Kidney glomerular epithelial cell (primary cell): ENCODE data around the gene ZNF524.

Experiments used
- DNase-seq: peaks from one replicate; lab custom pipeline; 2025; lab: John Stamatoyannopoulos, UW

The ZNF524 gene

GRCh38 chr19:55602104-55603001 is 2.3 kb downstream of the ZNF524 start:
- no peak for DNase-seq

GRCh38 chr19:55603115-55603514 is 3.0 kb downstream of the ZNF524 start:
- DNase-seq: no peak

GRCh38 chr19:55603581-55604292 is 3.6 kb downstream of the ZNF524 start:
- DNase-seq: no peak

GRCh38 chr19:55605207-55605636 is 5.1 kb downstream of the ZNF524 start:
- peak; percentile 94 for DNase-seq

- DNase-seq: peak; percentile 88
Observed at GRCh38 chr19:55605637-55606470, 5.8 kb downstream of the ZNF524 start, which contains the start of gene ZNF865. Gene ZNF865, plus strand, starts transcription at chr19:55605647. Its CDS starts 7,972 bp downstream, at chr19:55613619.

GRCh38 chr19:55606471-55606787 is 6.3 kb downstream of the ZNF524 start:
- no peak for DNase-seq

- no peak for DNase-seq
Observed at GRCh38 chr19:55606817-55607216, 6.7 kb downstream of the ZNF524 start.

- no peak for DNase-seq
Observed at GRCh38 chr19:55609326-55609725, 9.2 kb downstream of the ZNF524 start.

- no peak for DNase-seq
Observed at GRCh38 chr19:55611300-55611982, 11.4 kb downstream of the ZNF524 start.

GRCh38 chr19:55611983-55612645 is 12.0 kb downstream of the ZNF524 start:
- no peak for DNase-seq

GRCh38 chr19:55613396-55613795 is 13.3 kb downstream of the ZNF524 start:
- DNase-seq: no peak

GRCh38 chr19:55613930-55614710 is 14.0 kb downstream of the ZNF524 start:
- no peak for DNase-seq

- DNase-seq: no peak
Observed at GRCh38 chr19:55614711-55615542, 14.8 kb downstream of the ZNF524 start.

GRCh38 chr19:55615543-55616394 is 15.7 kb downstream of the ZNF524 start:
- DNase-seq: no peak

GRCh38 chr19:55616395-55616875 is 16.3 kb downstream of the ZNF524 start:
- no peak for DNase-seq

GRCh38 chr19:55617426-55617825 is 17.3 kb downstream of the ZNF524 start:
- no peak for DNase-seq

- no peak for DNase-seq
Observed at GRCh38 chr19:55618426-55618825, 18.3 kb downstream of the ZNF524 start.

GRCh38 chr19:55619286-55619685 is 19.2 kb downstream of the ZNF524 start:
- no peak for DNase-seq
